PC-9 (cell line): ENCODE data around the gene PCDHGA11.

Experiments used
- EZH2 ChIP-seq: fragments of 200-600 bp; sonication (generic); IDR thresholded peaks from 2 replicates; pipeline ENCODE4 v1.8.0; 2017; ENCODE audit warnings: antibody characterized with exemption, low read depth
- TF ChIP-seq, protein P1 (sequence below): fragments of 200-600 bp; sonication (generic); conservative IDR thresholded peaks from 2 replicates; pipeline ENCODE4 v1.6.1; 2017; ENCODE audit warnings: mixed run types, antibody characterized with exemption, mild to moderate bottlenecking, moderate library complexity

DNA sequence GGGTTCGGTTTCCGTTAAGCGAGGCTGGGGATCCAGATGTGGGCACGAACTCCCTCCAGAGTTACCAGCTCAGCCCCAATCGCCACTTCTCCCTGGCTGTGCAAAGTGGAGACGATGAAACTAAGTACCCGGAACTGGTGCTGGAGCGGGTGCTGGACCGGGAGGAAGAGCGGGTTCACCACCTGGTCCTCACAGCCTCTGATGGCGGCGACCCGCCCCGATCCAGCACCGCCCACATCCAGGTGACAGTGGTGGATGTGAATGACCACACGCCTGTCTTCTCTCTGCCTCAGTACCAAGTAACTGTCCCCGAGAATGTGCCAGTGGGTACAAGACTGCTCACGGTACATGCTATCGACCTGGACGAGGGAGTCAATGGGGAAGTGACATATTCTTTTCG, 37.5 kb upstream of the PCDHGA11 start:
- TF ChIP-seq, protein P1, sequence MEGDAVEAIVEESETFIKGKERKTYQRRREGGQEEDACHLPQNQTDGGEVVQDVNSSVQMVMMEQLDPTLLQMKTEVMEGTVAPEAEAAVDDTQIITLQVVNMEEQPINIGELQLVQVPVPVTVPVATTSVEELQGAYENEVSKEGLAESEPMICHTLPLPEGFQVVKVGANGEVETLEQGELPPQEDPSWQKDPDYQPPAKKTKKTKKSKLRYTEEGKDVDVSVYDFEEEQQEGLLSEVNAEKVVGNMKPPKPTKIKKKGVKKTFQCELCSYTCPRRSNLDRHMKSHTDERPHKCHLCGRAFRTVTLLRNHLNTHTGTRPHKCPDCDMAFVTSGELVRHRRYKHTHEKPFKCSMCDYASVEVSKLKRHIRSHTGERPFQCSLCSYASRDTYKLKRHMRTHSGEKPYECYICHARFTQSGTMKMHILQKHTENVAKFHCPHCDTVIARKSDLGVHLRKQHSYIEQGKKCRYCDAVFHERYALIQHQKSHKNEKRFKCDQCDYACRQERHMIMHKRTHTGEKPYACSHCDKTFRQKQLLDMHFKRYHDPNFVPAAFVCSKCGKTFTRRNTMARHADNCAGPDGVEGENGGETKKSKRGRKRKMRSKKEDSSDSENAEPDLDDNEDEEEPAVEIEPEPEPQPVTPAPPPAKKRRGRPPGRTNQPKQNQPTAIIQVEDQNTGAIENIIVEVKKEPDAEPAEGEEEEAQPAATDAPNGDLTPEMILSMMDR, result no peak
- no peak for TF ChIP-seq EZH2
